NB4 (cell line): Measurements from ENCODE around the gene MAN2A1.

ENCODE experiments used
- DNase-seq: peaks from one replicate; pipeline ENCODE4 v3.0.0; 2010; ENCODE audit warnings: low read depth
- H3K4me3 ChIP-seq: one replicate; pipeline ENCODE4 v1.5.1; 2011; ENCODE audit warnings: mild to moderate bottlenecking, low read depth, low read length, moderate library complexity
- MYC ChIP-seq: IDR thresholded peaks from 2 replicates; pipeline ENCODE4 v1.6.1; 2011; ENCODE audit warnings: low read depth, low read length
- POLR2A ChIP-seq: IDR thresholded peaks from 2 replicates; pipeline ENCODE4 v1.6.1; 2011; ENCODE audit warnings: mild to moderate bottlenecking; ENCODE audit not compliant: insufficient read length; ENCODE audit errors: extremely low read depth
- TF ChIP-seq, protein P1 (sequence below): IDR thresholded peaks from one replicate; pipeline ENCODE4 v1.5.1; 2012; ENCODE audit warnings: low read depth, low read length
- TF ChIP-seq, protein P2 (sequence below): IDR thresholded peaks from 2 replicates; pipeline ENCODE4 v1.6.1; 2011; ENCODE audit warnings: low read depth, low read length

MAN2A1 gene

DNA sequence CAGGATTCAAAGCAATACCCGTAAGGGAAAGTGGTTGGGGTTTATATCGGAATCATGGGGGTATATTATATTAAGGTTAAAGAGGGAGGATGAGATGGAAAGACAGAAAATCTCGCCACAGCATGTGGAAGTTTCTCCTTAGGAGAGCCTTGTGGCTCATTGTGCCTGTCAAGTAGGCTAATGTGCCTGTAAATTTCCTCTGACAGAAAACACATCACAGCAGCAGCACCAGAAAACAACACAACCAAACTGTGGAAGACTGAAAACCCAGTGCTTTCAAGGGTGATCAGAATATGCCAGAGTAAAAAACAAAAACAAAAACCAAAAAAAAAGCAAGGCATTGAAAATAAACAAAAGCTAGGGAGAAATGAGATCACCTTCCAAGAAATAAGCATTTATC is 11.3 kb upstream of the MAN2A1 start:
- TF ChIP-seq, protein P1, sequence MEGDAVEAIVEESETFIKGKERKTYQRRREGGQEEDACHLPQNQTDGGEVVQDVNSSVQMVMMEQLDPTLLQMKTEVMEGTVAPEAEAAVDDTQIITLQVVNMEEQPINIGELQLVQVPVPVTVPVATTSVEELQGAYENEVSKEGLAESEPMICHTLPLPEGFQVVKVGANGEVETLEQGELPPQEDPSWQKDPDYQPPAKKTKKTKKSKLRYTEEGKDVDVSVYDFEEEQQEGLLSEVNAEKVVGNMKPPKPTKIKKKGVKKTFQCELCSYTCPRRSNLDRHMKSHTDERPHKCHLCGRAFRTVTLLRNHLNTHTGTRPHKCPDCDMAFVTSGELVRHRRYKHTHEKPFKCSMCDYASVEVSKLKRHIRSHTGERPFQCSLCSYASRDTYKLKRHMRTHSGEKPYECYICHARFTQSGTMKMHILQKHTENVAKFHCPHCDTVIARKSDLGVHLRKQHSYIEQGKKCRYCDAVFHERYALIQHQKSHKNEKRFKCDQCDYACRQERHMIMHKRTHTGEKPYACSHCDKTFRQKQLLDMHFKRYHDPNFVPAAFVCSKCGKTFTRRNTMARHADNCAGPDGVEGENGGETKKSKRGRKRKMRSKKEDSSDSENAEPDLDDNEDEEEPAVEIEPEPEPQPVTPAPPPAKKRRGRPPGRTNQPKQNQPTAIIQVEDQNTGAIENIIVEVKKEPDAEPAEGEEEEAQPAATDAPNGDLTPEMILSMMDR = no peak
- no peak for TF ChIP-seq POLR2A
- TF ChIP-seq, protein P2, sequence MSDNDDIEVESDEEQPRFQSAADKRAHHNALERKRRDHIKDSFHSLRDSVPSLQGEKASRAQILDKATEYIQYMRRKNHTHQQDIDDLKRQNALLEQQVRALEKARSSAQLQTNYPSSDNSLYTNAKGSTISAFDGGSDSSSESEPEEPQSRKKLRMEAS = no peak
- TF ChIP-seq MYC = no peak
- no peak for DNase-seq

DNA sequence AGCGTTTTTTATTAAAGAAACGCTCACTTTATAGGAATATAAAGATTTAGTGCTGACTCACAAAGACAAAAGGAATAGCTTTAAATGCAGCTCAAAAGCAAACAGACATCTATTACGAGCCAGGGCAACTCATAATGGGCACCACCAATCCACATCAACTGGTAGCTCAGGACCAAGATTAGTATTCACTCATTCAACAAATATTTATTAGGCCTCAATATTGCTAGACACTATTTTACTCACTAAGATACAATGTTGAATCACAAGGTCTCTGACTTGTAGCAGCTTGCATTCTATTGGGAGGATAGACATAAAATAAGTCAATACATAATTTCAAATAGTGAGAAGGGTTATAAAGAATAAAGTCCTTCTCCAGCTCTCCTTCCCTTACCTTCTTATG is 8.0 kb upstream of the MAN2A1 start:
- H3K4me3 ChIP-seq = no peak overlapping the region
- TF ChIP-seq MYC = no peak
- DNase-seq = no peak

More for the DNA sequence above, 11.3 kb upstream of the MAN2A1 start:
- H3K4me3 ChIP-seq = no peak overlapping the region

DNA sequence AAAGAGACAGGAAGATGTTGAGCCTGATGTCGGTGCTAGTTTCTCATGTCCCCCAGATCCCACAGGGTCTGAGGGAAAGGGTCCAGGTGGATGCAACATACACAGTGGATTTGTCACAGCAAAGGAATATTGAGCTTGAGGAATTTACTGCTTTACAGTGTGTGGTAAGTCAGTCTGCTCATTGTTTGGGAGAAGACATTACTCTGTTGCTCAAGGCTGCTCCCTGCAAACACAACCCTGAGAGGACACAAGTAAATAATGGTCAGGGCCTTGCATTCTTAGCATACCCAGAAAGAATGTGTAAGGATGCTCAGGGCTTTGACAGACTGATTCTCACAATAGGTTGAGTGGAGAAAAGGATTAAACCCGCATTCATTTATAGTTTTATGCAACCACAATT is 7.3 kb upstream of the MAN2A1 start:
- TF ChIP-seq, protein P2 = no peak
- no peak for TF ChIP-seq POLR2A
- TF ChIP-seq MYC = no peak
- TF ChIP-seq, protein P1 = no peak
- DNase-seq = no peak

DNA sequence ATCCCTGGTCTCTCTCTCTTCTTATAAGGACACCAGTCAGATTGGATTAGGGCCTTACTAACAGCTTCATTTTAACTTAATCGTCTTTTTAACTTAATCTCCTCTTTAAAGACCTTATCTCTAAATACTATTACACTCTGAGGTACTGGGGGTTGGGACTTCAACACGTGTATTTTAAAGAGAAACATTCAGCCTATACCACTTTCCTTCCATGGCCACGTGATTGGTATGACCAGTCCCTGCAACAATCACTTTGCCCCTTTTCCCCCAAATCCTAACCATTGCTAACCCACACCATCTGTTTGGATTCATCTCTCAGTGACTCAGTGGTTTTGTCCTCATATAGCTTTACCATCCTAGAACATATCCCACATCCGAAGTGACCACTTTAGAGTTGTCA is 3.8 kb upstream of the MAN2A1 start:
- H3K4me3 ChIP-seq = no peak overlapping the region
- TF ChIP-seq, protein P1 = no peak
- TF ChIP-seq, protein P2 = no peak
- TF ChIP-seq MYC (no peak), POLR2A (no peak)
- DNase-seq = no peak

More for the DNA sequence above, 7.3 kb upstream of the MAN2A1 start:
- H3K4me3 ChIP-seq = no peak overlapping the region

DNA sequence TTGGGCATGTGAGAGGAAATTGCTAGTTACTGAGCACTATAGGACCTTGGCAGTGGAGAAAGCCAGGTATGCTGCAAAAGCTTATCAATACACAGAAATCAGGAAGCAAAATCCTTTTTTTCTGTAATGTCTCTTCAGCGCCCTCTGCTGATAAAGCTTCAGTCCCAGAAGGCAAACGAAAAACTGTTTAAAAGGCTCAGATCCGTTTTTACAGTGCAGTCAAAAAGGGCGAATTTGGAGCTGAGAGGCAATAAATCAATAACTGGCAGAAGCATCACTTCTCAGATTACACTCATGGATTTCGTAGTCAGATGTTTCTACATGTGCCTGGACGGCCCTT is 1.1 kb upstream of the MAN2A1 start:
- peak; percentile 76 for DNase-seq
- H3K4me3 ChIP-seq = peak overlapping the region; percentile 63
- TF ChIP-seq, protein P1 = peak; percentile 62
- TF ChIP-seq POLR2A = no peak

DNA sequence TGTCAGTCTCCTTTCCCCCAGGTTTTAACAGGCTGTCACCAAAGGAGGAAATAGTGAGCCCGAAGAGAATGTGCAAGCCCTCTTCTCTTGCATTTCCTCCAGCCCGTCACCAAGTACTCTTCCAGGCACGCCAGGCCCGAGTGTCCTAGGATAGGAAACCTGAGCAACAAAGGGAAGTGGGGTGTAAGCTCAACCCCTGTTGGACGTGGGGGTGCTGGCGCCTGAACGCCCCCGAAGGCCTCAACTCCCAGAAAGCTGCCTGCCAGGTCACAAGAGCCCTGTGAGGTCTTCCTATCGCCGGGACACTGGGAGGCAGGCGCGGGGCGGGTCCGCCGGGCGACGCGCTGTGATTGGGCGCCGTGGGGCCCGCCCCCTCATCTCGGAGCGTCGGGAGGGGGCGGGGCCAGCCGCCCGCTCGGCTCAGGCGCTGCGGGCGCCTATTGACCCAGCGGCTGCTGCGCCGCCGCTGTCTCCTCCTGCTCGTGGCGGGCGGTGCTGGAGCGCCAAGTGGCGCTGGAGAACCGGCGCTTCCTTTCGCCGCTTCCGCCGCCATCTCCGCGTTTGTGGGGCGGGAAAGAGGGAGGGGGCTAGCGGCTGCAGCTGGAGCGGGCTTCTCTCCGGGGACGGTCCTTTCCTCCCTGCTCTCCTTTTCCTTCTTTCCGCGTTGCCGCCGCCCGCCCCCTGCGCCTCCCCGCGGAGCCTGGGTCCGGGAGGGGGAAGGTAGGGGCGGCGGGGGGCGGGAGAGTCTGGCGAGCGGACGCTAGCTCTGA is 572 bp upstream of the MAN2A1 start:
- DNase-seq = peak; percentile 91
- TF ChIP-seq, protein P2 = peak; percentile 62
- TF ChIP-seq, protein P1 = no peak
- TF ChIP-seq POLR2A = peak; percentile 80
- peak; percentile 56; the same call in 1 of the 2 replicates for TF ChIP-seq MYC
- H3K4me3 ChIP-seq = peak overlapping the region; percentile 83
